HEK293 (cell line): ENCODE data around the gene USE1.

ENCODE experiments used
- BCL11B ChIP-seq: fragments of 450-650 bp; formaldehyde crosslinking; IDR thresholded peaks from 2 replicates; pipeline ENCODE4 v1.5.1; 2016; ENCODE audit warnings: low read depth, missing biosample characterization, missing genetic modification characterization
- HOXA7 ChIP-seq: sonication (generic); formaldehyde crosslinking; IDR thresholded peaks from 2 replicates; pipeline ENCODE4 v1.8.1; 2022; ENCODE audit warnings: missing genetic modification reagents, borderline replicate concordance
- MZF1 ChIP-seq: fragments of 450-650 bp; formaldehyde crosslinking; IDR thresholded peaks from 2 replicates; pipeline ENCODE4 v1.5.1; 2017; ENCODE audit warnings: missing biosample characterization, missing genetic modification characterization, borderline replicate concordance
- OVOL3 ChIP-seq: fragments of 450-650 bp; formaldehyde crosslinking; IDR thresholded peaks from 2 replicates; pipeline ENCODE4 v1.5.1; 2016; ENCODE audit warnings: missing biosample characterization, missing genetic modification characterization
- SCRT2 ChIP-seq: fragments of 450-650 bp; formaldehyde crosslinking; IDR thresholded peaks from 2 replicates; pipeline ENCODE4 v1.5.1; 2016; ENCODE audit warnings: missing biosample characterization, missing genetic modification characterization
- TCF7L2 ChIP-seq: IDR thresholded peaks from 2 replicates; pipeline ENCODE4 v1.6.1; 2011; ENCODE audit warnings: low read depth, mild to moderate bottlenecking, inconsistent platforms, low read length, moderate library complexity, borderline replicate concordance
- TRIM28 ChIP-seq: IDR thresholded peaks from 2 replicates; pipeline ENCODE4 v1.6.1; 2011; ENCODE audit warnings: low read length, control low read depth, borderline replicate concordance
- ZBTB7A ChIP-seq: fragments of 450-650 bp; formaldehyde crosslinking; IDR thresholded peaks from 2 replicates; pipeline ENCODE4 v1.5.1; 2016; ENCODE audit warnings: low read depth, missing biosample characterization, missing genetic modification characterization
- ZIC2 ChIP-seq: fragments of 450-650 bp; formaldehyde crosslinking; IDR thresholded peaks from 2 replicates; pipeline ENCODE4 v1.5.1; 2016; ENCODE audit warnings: missing biosample characterization, missing genetic modification characterization
- ZNF112 ChIP-seq: fragments of 450-650 bp; formaldehyde crosslinking; IDR thresholded peaks from 2 replicates; pipeline ENCODE4 v1.5.0; 2017; ENCODE audit warnings: missing biosample characterization, missing genetic modification characterization
- ZNF140 ChIP-seq: fragments of 450-650 bp; formaldehyde crosslinking; IDR thresholded peaks from 2 replicates; pipeline ENCODE4 v1.5.1; 2016; ENCODE audit warnings: missing biosample characterization, missing genetic modification characterization
- ZNF146 ChIP-seq: fragments of 450-650 bp; formaldehyde crosslinking; IDR thresholded peaks from 2 replicates; pipeline ENCODE4 v1.5.1; 2016; ENCODE audit warnings: missing biosample characterization, missing genetic modification characterization
- ZNF2 ChIP-seq: fragments of 450-650 bp; formaldehyde crosslinking; IDR thresholded peaks from 2 replicates; pipeline ENCODE4 v1.5.1; 2016; ENCODE audit warnings: missing biosample characterization, missing genetic modification characterization
- ZNF202 ChIP-seq: fragments of 450-650 bp; formaldehyde crosslinking; IDR thresholded peaks from 2 replicates; pipeline ENCODE4 v1.5.1; 2016; ENCODE audit warnings: missing biosample characterization, missing genetic modification characterization, borderline replicate concordance
- ZNF211 ChIP-seq: fragments of 450-650 bp; formaldehyde crosslinking; IDR thresholded peaks from 2 replicates; pipeline ENCODE4 v1.5.1; 2016; ENCODE audit warnings: low read depth, missing biosample characterization, missing genetic modification characterization
- ZNF24 ChIP-seq: fragments of 450-650 bp; formaldehyde crosslinking; IDR thresholded peaks from 2 replicates; pipeline ENCODE4 v1.5.1; 2016; ENCODE audit warnings: missing biosample characterization, missing genetic modification characterization
- ZNF311 ChIP-seq: fragments of 450-650 bp; formaldehyde crosslinking; IDR thresholded peaks from 2 replicates; pipeline ENCODE4 v1.5.1; 2017; ENCODE audit warnings: missing biosample characterization, missing genetic modification characterization, borderline replicate concordance
- ZNF324 ChIP-seq: fragments of 450-650 bp; formaldehyde crosslinking; IDR thresholded peaks from 2 replicates; pipeline ENCODE4 v1.5.1; 2016; ENCODE audit warnings: missing biosample characterization, missing genetic modification characterization
- ZNF404 ChIP-seq: fragments of 450-650 bp; formaldehyde crosslinking; IDR thresholded peaks from 2 replicates; pipeline ENCODE4 v1.5.1; 2017; ENCODE audit warnings: missing biosample characterization, missing genetic modification characterization
- ZNF473 ChIP-seq: fragments of 450-650 bp; formaldehyde crosslinking; IDR thresholded peaks from 2 replicates; pipeline ENCODE4 v1.5.1; 2017; ENCODE audit warnings: missing biosample characterization, missing genetic modification characterization
- ZNF510 ChIP-seq: fragments of 450-650 bp; formaldehyde crosslinking; IDR thresholded peaks from 2 replicates; pipeline ENCODE4 v1.5.1; 2018; ENCODE audit warnings: mild to moderate bottlenecking, missing genetic modification characterization, missing biosample characterization; ENCODE audit not compliant: insufficient replicate concordance
- ZNF555 ChIP-seq: fragments of 450-650 bp; formaldehyde crosslinking; conservative IDR thresholded peaks from 2 replicates; pipeline ENCODE4 v1.5.1; 2017; ENCODE audit warnings: missing biosample characterization, mild to moderate bottlenecking, missing genetic modification characterization, inconsistent platforms
- ZNF560 ChIP-seq: fragments of 450-650 bp; formaldehyde crosslinking; IDR thresholded peaks from 2 replicates; pipeline ENCODE4 v1.5.1; 2017; ENCODE audit warnings: missing biosample characterization, missing genetic modification characterization, borderline replicate concordance
- ZNF571 ChIP-seq: fragments of 450-650 bp; formaldehyde crosslinking; IDR thresholded peaks from 2 replicates; pipeline ENCODE4 v1.5.0; 2017; ENCODE audit warnings: missing biosample characterization, missing genetic modification characterization
- ZNF654 ChIP-seq: fragments of 450-650 bp; formaldehyde crosslinking; IDR thresholded peaks from 2 replicates; pipeline ENCODE4 v1.5.1; 2016; ENCODE audit warnings: low read depth, missing biosample characterization, missing genetic modification characterization
- ZNF658 ChIP-seq: fragments of 450-650 bp; formaldehyde crosslinking; IDR thresholded peaks from 2 replicates; pipeline ENCODE4; 2016; ENCODE audit warnings: missing biosample characterization, missing genetic modification characterization
- ZNF776 ChIP-seq: fragments of 450-650 bp; formaldehyde crosslinking; IDR thresholded peaks from 2 replicates; pipeline ENCODE4 v1.5.0; 2017; ENCODE audit warnings: missing biosample characterization, missing genetic modification characterization, borderline replicate concordance
- ZNF791 ChIP-seq: fragments of 450-650 bp; formaldehyde crosslinking; IDR thresholded peaks from 2 replicates; pipeline ENCODE4 v1.5.1; 2016; ENCODE audit warnings: missing biosample characterization, missing genetic modification characterization
- ZNF792 ChIP-seq: fragments of 450-650 bp; formaldehyde crosslinking; IDR thresholded peaks from 2 replicates; pipeline ENCODE4 v1.5.1; 2016; ENCODE audit warnings: missing biosample characterization, missing genetic modification characterization
- ZNF837 ChIP-seq: fragments of 450-650 bp; formaldehyde crosslinking; IDR thresholded peaks from 2 replicates; pipeline ENCODE4 v1.5.1; 2016; ENCODE audit warnings: missing biosample characterization, missing genetic modification characterization
- ZSCAN16 ChIP-seq: fragments of 450-650 bp; formaldehyde crosslinking; IDR thresholded peaks from 2 replicates; pipeline ENCODE4 v1.5.1; 2016; ENCODE audit warnings: missing biosample characterization, missing genetic modification characterization
- TF ChIP-seq, protein P1 (sequence below): fragments of 450-650 bp; formaldehyde crosslinking; IDR thresholded peaks from 2 replicates; pipeline ENCODE4 v1.5.1; 2016; ENCODE audit warnings: missing biosample characterization, missing genetic modification characterization
- TF ChIP-seq, protein P2 (sequence below): fragments of 450-650 bp; formaldehyde crosslinking; IDR thresholded peaks from 2 replicates; pipeline ENCODE4 v1.5.1; 2016; ENCODE audit warnings: missing biosample characterization, missing genetic modification characterization, borderline replicate concordance
- TF ChIP-seq, protein P3 (sequence below): fragments of 450-650 bp; formaldehyde crosslinking; IDR thresholded peaks from 2 replicates; pipeline ENCODE4 v1.5.1; 2016; ENCODE audit warnings: missing biosample characterization, missing genetic modification characterization
- TF ChIP-seq, protein P4 (sequence below): sonication (generic); formaldehyde crosslinking; IDR thresholded peaks from 2 replicates; pipeline ENCODE4 v1.8.1; 2022; ENCODE audit warnings: mild to moderate bottlenecking, moderate library complexity, missing genetic modification reagents

USE1 gene

DNA sequence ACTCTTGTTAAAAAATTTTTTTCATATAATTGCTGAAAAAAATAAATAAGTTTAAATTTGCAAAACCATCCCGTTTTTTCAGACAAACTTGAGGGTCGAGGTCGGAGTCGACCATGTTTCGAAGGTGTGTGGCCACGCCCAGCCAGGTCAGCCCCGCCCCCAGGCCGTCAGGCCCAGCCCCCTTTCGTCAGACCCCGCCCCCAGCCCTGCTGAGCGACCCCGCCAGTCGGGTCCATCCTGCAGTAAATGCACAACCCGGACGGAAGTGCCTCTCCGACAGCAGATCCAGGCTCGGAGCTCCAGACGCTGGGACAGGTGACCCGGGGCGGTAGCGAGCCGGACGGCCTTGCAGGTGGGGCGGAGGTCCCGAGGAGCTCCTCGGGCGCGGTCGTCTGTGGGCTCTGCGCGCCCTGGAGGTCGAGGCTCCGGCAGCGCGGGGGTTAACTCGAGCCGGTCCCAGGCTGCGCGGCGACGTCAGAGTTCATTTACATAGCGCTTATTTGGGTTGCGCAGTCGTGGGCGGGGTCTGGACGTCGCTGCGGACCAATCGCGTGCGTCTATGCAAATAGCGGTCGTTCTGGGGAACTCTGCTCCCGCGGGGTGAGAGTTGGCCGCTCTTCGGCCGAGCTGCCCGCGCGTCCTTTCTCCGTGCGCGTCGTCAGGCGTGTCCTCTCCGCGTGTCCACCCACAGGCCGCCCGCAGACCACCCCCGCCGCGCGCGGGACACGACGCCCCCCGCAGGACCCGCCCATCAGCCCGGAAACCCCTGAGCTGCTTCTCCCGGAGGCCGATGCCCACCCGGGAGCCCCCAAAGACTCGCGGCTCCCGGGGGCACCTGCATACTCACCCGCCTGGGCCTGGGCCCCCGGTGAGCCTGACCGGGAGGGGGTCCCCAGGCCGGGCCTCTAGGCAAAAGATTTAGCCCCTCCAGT is 11.1 kb downstream of the USE1 start, which contains the start of gene OCEL1 (continued):
- TF ChIP-seq ZNF404 (tag by site-specific recombination): no peak
- TF ChIP-seq ZNF792: no peak
- no peak for TF ChIP-seq HOXA7 (CRISPR knock-in tag)
- TF ChIP-seq MZF1 (tag by site-specific recombination): no peak
- peak; percentile 48; the same call in 1 of the 2 replicates for TF ChIP-seq BCL11B
- TF ChIP-seq ZSCAN16 (tag by site-specific recombination): no peak
- no peak for TF ChIP-seq ZNF571
- no peak for TF ChIP-seq ZNF324
- no peak for TF ChIP-seq TCF7L2
- no peak for TF ChIP-seq ZNF311 (tag by site-specific recombination)
- TF ChIP-seq ZIC2: peak; percentile 67
- TF ChIP-seq SCRT2 (tag by site-specific recombination): no peak
- no peak for TF ChIP-seq ZNF791
- peak; percentile 30; the same call in 1 of the 2 replicates for TF ChIP-seq ZNF2 (tag by site-specific recombination)
- peak; percentile 87 for TF ChIP-seq ZBTB7A (tag by site-specific recombination)
- no peak for TF ChIP-seq ZNF112 (tag by site-specific recombination)
- TF ChIP-seq, protein P1, sequence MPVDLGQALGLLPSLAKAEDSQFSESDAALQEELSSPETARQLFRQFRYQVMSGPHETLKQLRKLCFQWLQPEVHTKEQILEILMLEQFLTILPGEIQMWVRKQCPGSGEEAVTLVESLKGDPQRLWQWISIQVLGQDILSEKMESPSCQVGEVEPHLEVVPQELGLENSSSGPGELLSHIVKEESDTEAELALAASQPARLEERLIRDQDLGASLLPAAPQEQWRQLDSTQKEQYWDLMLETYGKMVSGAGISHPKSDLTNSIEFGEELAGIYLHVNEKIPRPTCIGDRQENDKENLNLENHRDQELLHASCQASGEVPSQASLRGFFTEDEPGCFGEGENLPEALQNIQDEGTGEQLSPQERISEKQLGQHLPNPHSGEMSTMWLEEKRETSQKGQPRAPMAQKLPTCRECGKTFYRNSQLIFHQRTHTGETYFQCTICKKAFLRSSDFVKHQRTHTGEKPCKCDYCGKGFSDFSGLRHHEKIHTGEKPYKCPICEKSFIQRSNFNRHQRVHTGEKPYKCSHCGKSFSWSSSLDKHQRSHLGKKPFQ (tag by site-specific recombination): no peak
- no peak for TF ChIP-seq ZNF146
- no peak for TF ChIP-seq ZNF473 (tag by site-specific recombination)
- no peak for TF ChIP-seq ZNF560 (tag by site-specific recombination)
- TF ChIP-seq, protein P2, sequence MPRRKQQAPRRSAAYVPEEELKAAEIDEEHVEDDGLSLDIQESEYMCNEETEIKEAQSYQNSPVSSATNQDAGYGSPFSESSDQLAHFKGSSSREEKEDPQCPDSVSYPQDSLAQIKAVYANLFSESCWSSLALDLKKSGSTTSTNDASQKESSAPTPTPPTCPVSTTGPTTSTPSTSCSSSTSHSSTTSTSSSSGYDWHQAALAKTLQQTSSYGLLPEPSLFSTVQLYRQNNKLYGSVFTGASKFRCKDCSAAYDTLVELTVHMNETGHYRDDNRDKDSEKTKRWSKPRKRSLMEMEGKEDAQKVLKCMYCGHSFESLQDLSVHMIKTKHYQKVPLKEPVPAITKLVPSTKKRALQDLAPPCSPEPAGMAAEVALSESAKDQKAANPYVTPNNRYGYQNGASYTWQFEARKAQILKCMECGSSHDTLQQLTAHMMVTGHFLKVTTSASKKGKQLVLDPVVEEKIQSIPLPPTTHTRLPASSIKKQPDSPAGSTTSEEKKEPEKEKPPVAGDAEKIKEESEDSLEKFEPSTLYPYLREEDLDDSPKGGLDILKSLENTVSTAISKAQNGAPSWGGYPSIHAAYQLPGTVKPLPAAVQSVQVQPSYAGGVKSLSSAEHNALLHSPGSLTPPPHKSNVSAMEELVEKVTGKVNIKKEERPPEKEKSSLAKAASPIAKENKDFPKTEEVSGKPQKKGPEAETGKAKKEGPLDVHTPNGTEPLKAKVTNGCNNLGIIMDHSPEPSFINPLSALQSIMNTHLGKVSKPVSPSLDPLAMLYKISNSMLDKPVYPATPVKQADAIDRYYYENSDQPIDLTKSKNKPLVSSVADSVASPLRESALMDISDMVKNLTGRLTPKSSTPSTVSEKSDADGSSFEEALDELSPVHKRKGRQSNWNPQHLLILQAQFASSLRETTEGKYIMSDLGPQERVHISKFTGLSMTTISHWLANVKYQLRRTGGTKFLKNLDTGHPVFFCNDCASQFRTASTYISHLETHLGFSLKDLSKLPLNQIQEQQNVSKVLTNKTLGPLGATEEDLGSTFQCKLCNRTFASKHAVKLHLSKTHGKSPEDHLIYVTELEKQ (tag by site-specific recombination): no peak
- TF ChIP-seq TRIM28: no peak
- 0 out of 2 replicates have a peak, but pooled peaks have one; percentile 46 for TF ChIP-seq OVOL3
- TF ChIP-seq ZNF24 (tag by site-specific recombination): no peak
- TF ChIP-seq, protein P3, sequence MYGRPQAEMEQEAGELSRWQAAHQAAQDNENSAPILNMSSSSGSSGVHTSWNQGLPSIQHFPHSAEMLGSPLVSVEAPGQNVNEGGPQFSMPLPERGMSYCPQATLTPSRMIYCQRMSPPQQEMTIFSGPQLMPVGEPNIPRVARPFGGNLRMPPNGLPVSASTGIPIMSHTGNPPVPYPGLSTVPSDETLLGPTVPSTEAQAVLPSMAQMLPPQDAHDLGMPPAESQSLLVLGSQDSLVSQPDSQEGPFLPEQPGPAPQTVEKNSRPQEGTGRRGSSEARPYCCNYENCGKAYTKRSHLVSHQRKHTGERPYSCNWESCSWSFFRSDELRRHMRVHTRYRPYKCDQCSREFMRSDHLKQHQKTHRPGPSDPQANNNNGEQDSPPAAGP: peak; percentile 20; the same call in 1 of the 2 replicates
- TF ChIP-seq ZNF776: no peak
- no peak for TF ChIP-seq ZNF202 (tag by site-specific recombination)
- TF ChIP-seq ZNF658: no peak
- no peak for TF ChIP-seq ZNF211 (tag by site-specific recombination)
- no peak for TF ChIP-seq ZNF140 (tag by site-specific recombination)
- no peak for TF ChIP-seq ZNF837 (tag by site-specific recombination)
- TF ChIP-seq ZNF510 (tag by site-specific recombination): no peak
- TF ChIP-seq ZNF654 (tag by site-specific recombination): no peak
- TF ChIP-seq ZNF555 (tag by site-specific recombination): no peak
- TF ChIP-seq, protein P4, sequence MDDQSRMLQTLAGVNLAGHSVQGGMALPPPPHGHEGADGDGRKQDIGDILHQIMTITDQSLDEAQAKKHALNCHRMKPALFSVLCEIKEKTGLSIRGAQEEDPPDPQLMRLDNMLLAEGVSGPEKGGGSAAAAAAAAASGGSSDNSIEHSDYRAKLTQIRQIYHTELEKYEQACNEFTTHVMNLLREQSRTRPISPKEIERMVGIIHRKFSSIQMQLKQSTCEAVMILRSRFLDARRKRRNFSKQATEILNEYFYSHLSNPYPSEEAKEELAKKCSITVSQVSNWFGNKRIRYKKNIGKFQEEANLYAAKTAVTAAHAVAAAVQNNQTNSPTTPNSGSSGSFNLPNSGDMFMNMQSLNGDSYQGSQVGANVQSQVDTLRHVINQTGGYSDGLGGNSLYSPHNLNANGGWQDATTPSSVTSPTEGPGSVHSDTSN (CRISPR knock-in tag): no peak
